Panc1 (cell line): ENCODE results near the gene CTDSP2. TPM values are rescaled to one million over a fixed set of nuclear protein-coding genes. Genes with fewer than 3 reads are reported as not detected.
A peak's percentile ranks its signal among the peaks of the same experiment; 100 is the strongest.

ENCODE experiments used
- ATAC-seq: fragments of 200-7000 bp; cut with Tn5 transposase; 2 replicates; pipeline ENCODE4 v1.9.1; 2020; ENCODE audit warnings: mild to moderate bottlenecking, moderate library complexity
- BruUV-seq: library from RNA; stranded (reverse); fragments of 400-500 nt; replicated peaks from 2 replicates; lab custom pipeline; 2021; lab: Mats Ljungman, UMichigan
- CTCF ChIA-PET: fragments of 300-600 bp; sonication (Branson Sonifier 250); formaldehyde crosslinking; loops from one replicate; lab custom pipeline; 2022; ENCODE audit warnings: antibody characterized with exemption; lab: Charles Lee
- POLR2A ChIA-PET: fragments of 300-600 bp; sonication (Branson Sonifier 250); formaldehyde crosslinking; loops from one replicate; lab custom pipeline; 2022; ENCODE audit warnings: antibody characterized with exemption; lab: Charles Lee
- DNase-seq: peaks from one replicate; pipeline ENCODE4 v3.0.0-alpha.2; 2010; ENCODE audit warnings: low read depth, low spot score
- H3K27ac ChIP-seq: 2 replicates; pipeline ENCODE4 v1.5.1; 2011; ENCODE audit warnings: mild to moderate bottlenecking, low read length, inconsistent platforms
- H3K27me3 ChIP-seq: fragments of 200-500 bp; sonication (Bioruptor generic); 2 replicates; pipeline ENCODE4 v1.6.0; 2014; ENCODE audit warnings: low read length, inconsistent platforms; ENCODE audit not compliant: control insufficient read depth, insufficient read depth
- H3K36me3 ChIP-seq: fragments of 200-500 bp; sonication (Bioruptor generic); 2 replicates; pipeline ENCODE4 v1.5.1; 2014; ENCODE audit warnings: inconsistent platforms, mild to moderate bottlenecking, low read length, moderate library complexity; ENCODE audit not compliant: control insufficient read depth, insufficient read depth
- H3K4me1 ChIP-seq: 2 replicates; pipeline ENCODE4 v1.5.1; 2011; ENCODE audit warnings: inconsistent platforms, mild to moderate bottlenecking, low read length, moderate library complexity; ENCODE audit not compliant: control insufficient read depth, insufficient read depth
- H3K4me3 ChIP-seq, 2 experiments: 2 replicates each; pipeline ENCODE4 v1.5.1; 2011 to 2012; ENCODE audit warnings: low read depth in 2 of 2, low read length in 2 of 2, mild to moderate bottlenecking in 2 of 2, inconsistent platforms in 1 of 2, moderate library complexity in 1 of 2
- H3K9me3 ChIP-seq: fragments of 200-500 bp; sonication (Bioruptor generic); 2 replicates; pipeline ENCODE4 v1.5.1; 2014; ENCODE audit warnings: low read depth, mild to moderate bottlenecking, inconsistent platforms, low read length, moderate library complexity; ENCODE audit not compliant: control insufficient read depth, insufficient read depth
- POLR2AphosphoS5 ChIP-seq: IDR thresholded peaks from 2 replicates; pipeline ENCODE4 v1.6.1; 2012; ENCODE audit warnings: mild to moderate bottlenecking, low read depth, low read length, moderate library complexity
- SIN3A ChIP-seq: IDR thresholded peaks from 2 replicates; pipeline ENCODE4 v1.6.1; 2012; ENCODE audit warnings: low read depth, mild to moderate bottlenecking, low read length, moderate library complexity, borderline replicate concordance; ENCODE audit not compliant: insufficient read depth
- TCF7L2 ChIP-seq: IDR thresholded peaks from 2 replicates; pipeline ENCODE4 v1.6.1; 2011; ENCODE audit warnings: mild to moderate bottlenecking, low read depth, low read length, inconsistent platforms
- in situ Hi-C: cut with HindIII; loops from 2 replicates; pipeline ENCODE4 v1.10.0; 2016; ENCODE audit warnings: low sequenced_read_pairs, low pct_unique_long_range_greater_than_20kb
- intact Hi-C: fragments of 100-400 bp; cut with micrococcal nuclease; formaldehyde crosslinking; loops from one replicate; pipeline ENCODE4 v1.10.0; 2022; ENCODE audit not compliant: unreplicated experiment
- total RNA-seq: library from RNA; stranded (reverse); gene quantifications from one replicate; pipeline ENCODE4 v1.2.1, GENCODE V29; 2021; ENCODE audit not compliant: unreplicated experiment
- TF ChIP-seq, protein P1 (sequence below): fragments of 450-650 bp; IDR thresholded peaks from 2 replicates; pipeline ENCODE4 v1.5.1; 2017; ENCODE audit warnings: mild to moderate bottlenecking
- TF ChIP-seq, protein P2 (sequence below), 2 experiments: IDR thresholded peaks; 2 replicates each; pipeline ENCODE4 v1.6.1; 2011 to 2012; ENCODE audit warnings: low read depth in 2 of 2, control low read depth in 1 of 2, low read length in 1 of 2, mild to moderate bottlenecking in 1 of 2, moderate library complexity in 1 of 2; ENCODE audit not compliant: insufficient read depth in 1 of 2

Gene CTDSP2
- total RNA-seq, 1 experiment from 2014 or later: 120 TPM

DNA sequence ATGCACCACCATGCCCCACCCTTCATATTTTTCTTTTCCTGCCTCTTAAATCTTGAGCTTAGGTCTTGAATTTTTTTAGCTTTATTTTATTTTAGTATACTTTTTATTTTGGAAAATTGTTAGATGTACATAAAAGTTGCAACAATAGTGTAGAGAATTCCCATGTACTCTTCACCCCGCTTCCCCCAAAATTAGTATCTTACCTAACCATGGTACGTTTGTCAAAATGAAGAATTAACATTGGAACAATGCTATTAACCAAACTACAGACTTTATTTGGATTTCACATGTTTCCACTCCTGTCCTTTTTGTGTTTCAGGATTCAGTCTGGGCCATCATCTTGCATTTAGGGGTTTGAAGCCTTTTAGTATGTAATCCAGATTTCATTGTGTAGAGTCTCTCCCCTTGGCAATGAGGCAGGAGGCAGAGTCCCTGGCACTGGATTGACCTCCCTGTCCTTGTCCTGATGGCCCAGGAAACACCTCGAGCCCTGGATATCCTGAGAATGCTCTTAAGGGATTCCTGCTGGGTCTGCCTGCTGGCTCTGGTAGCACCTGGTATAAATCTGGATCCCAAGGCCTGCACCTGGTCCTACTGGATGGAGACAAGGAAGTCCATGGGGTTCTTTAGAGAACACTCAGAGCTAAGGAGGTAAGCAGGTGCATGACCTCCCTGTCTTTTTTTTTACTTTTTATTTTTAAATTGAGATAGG is 19.9 kb upstream of the CTDSP2 start:
- Histone ChIP-seq H3K27ac (peak overlapping the region; percentile 94; the same call in 1 of the 2 replicates), H3K27me3 (no peaks in the 10 kb centered on the region), H3K9me3 (no peaks in the 10 kb centered on the region), H3K4me1 (peaks cover 23% of the 10 kb centered on the region), H3K36me3 (no peaks in the 10 kb centered on the region), H3K4me3 (no peak overlapping the region)
- intact Hi-C loops (no loop called here), in situ Hi-C loops (no loop called here)
- ATAC-seq (no peak), DNase-seq (no peak)
- ChIA-PET POLR2A (interaction anchor here (0.6 to 1.4 kb wide), 2 partner anchors 12 to 22 kb away, joined by 4 to 5 read pairs; no protein-coding TSS in a partner anchor), CTCF (no interaction called here)
- no TSS peak for BruUV-seq
- TF ChIP-seq, protein P1, sequence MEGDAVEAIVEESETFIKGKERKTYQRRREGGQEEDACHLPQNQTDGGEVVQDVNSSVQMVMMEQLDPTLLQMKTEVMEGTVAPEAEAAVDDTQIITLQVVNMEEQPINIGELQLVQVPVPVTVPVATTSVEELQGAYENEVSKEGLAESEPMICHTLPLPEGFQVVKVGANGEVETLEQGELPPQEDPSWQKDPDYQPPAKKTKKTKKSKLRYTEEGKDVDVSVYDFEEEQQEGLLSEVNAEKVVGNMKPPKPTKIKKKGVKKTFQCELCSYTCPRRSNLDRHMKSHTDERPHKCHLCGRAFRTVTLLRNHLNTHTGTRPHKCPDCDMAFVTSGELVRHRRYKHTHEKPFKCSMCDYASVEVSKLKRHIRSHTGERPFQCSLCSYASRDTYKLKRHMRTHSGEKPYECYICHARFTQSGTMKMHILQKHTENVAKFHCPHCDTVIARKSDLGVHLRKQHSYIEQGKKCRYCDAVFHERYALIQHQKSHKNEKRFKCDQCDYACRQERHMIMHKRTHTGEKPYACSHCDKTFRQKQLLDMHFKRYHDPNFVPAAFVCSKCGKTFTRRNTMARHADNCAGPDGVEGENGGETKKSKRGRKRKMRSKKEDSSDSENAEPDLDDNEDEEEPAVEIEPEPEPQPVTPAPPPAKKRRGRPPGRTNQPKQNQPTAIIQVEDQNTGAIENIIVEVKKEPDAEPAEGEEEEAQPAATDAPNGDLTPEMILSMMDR: no peak
- TF ChIP-seq TCF7L2 (no peak), POLR2AphosphoS5 (no peak), SIN3A (no peak)
- TF ChIP-seq, protein P2, sequence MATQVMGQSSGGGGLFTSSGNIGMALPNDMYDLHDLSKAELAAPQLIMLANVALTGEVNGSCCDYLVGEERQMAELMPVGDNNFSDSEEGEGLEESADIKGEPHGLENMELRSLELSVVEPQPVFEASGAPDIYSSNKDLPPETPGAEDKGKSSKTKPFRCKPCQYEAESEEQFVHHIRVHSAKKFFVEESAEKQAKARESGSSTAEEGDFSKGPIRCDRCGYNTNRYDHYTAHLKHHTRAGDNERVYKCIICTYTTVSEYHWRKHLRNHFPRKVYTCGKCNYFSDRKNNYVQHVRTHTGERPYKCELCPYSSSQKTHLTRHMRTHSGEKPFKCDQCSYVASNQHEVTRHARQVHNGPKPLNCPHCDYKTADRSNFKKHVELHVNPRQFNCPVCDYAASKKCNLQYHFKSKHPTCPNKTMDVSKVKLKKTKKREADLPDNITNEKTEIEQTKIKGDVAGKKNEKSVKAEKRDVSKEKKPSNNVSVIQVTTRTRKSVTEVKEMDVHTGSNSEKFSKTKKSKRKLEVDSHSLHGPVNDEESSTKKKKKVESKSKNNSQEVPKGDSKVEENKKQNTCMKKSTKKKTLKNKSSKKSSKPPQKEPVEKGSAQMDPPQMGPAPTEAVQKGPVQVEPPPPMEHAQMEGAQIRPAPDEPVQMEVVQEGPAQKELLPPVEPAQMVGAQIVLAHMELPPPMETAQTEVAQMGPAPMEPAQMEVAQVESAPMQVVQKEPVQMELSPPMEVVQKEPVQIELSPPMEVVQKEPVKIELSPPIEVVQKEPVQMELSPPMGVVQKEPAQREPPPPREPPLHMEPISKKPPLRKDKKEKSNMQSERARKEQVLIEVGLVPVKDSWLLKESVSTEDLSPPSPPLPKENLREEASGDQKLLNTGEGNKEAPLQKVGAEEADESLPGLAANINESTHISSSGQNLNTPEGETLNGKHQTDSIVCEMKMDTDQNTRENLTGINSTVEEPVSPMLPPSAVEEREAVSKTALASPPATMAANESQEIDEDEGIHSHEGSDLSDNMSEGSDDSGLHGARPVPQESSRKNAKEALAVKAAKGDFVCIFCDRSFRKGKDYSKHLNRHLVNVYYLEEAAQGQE (IDR thresholded peaks at IDR 0.05; ENCODE audit: insufficient read depth in 1 of 2, low read depth in 2 of 2, low read length in 1 of 2): no peak

DNA sequence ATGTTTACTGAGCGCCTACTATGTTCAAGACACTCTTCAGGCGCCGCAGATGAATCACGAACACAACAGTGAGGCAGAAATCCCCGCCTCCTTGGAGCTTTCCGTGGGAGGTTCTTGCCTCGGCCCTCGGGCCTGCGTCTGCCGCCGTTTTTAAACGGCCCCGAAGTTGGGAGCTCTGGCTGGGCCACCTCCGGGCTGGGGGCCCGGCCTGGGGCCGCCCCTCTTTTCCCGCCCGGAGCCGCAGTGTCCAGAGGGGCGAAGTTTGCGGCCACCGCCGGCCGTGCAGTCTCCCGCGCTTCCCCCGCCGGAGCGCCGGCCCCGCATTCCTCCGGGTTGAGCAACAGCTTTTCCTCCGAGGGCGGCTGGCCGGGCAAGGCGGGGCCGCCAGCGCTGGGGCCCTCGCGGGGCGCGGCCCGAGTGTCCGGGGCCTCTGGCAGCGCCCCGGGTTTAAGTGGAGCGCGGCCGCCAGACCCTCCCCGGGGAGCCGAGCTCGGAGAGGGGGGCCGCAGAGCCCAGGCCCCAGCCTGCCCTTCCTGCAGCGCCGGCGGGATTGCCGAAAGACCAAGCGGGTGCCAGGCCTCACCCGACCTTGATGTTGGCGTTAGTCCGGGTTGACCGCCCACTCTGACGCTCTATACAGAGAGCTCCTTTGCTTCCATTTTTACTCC is 18.7 kb upstream of the CTDSP2 start:
- Histone ChIP-seq H3K4me3 (peak overlapping the region; percentile 44 to 66), H3K4me1 (peaks cover 23% of the 10 kb centered on the region), H3K27me3 (no peaks in the 10 kb centered on the region), H3K9me3 (no peaks in the 10 kb centered on the region), H3K36me3 (no peaks in the 10 kb centered on the region), H3K27ac (peak overlapping the region; percentile 94)
- ChIA-PET CTCF (interaction anchor here (1.3 kb wide), 1 partner anchor 23 kb away, joined by 5 read pairs; no protein-coding TSS in a partner anchor), POLR2A (interaction anchor here (0.6 to 1.6 kb wide), 11 partner anchors 9 to 407 kb away, joined by 3 to 14 read pairs (median 5); no protein-coding TSS in a partner anchor)
- in situ Hi-C loops (no loop called here), intact Hi-C loops (no loop called here)
- BruUV-seq: no TSS peak
- TF ChIP-seq SIN3A (no peak), POLR2AphosphoS5 (peak; percentile 85), TCF7L2 (no peak)
- TF ChIP-seq, protein P2 (IDR thresholded peaks at IDR 0.05; ENCODE audit: insufficient read depth in 1 of 2, low read depth in 2 of 2, low read length in 1 of 2): no peak
- TF ChIP-seq, protein P1: no peak
- DNase-seq (no peak), ATAC-seq (peak; percentile 91)
